Natural killer cell (primary cell): ENCODE data around the gene GPR35. TPM values are rescaled to one million over a fixed set of nuclear protein-coding genes. Genes with fewer than 3 reads are reported as not detected.

Experiments
- ATAC-seq, 3 donors: fragments of 150-1000 bp in 2 of 3; fragments of 200-7000 bp in 1 of 3; cut with Tn5 transposase; 1 replicate in 1 of 3; 2 replicates in 2 of 3; pipeline ENCODE4 v1.10.0; 2021; ENCODE audit warnings: mild to moderate bottlenecking in 2 of 3, moderate library complexity in 2 of 3
- DNase-seq, 2 donors: peaks; one replicate each; pipeline versions ENCODE4 v3.0.0 to v3.0.0-alpha.2; 2013 to 2021; ENCODE audit warnings: mixed read lengths in 1 of 2
- H3K27ac ChIP-seq: one replicate; pipeline ENCODE4 v1.5.1; 2013; ENCODE audit warnings: mild to moderate bottlenecking, low read length
- H3K27me3 ChIP-seq: one replicate; pipeline ENCODE4 v1.6.1; 2013; ENCODE audit warnings: low read length; ENCODE audit not compliant: control insufficient read depth, insufficient read depth
- H3K36me3 ChIP-seq: one replicate; pipeline ENCODE4 v1.6.1; 2013; ENCODE audit warnings: low read length; ENCODE audit not compliant: control insufficient read depth, insufficient read depth
- H3K4me1 ChIP-seq: one replicate; pipeline ENCODE4 v1.6.1; 2013; ENCODE audit warnings: low read length; ENCODE audit not compliant: control insufficient read depth, insufficient read depth
- H3K4me3 ChIP-seq: one replicate; pipeline ENCODE4 v1.5.1; 2013; ENCODE audit warnings: low read length
- H3K9me3 ChIP-seq: one replicate; pipeline ENCODE4 v1.6.1; 2013; ENCODE audit warnings: low read length; ENCODE audit not compliant: control insufficient read depth, insufficient read depth
- H3K27ac Mint-ChIP-seq, 2 donors: one replicate each; pipeline ENCODE4 v1.8.0; 2022; ENCODE audit warnings: mild to moderate bottlenecking in 2 of 2, mixed read lengths in 2 of 2, moderate library complexity in 1 of 2
- H3K27me3 Mint-ChIP-seq, 2 donors: one replicate each; pipeline ENCODE4 v1.8.0; 2022; ENCODE audit warnings: low read depth in 2 of 2, mixed read lengths in 2 of 2
- H3K36me3 Mint-ChIP-seq: one replicate; pipeline ENCODE4 v1.8.0; 2022; ENCODE audit warnings: mixed read lengths
- H3K4me1 Mint-ChIP-seq, 2 donors: one replicate each; pipeline ENCODE4 v1.8.0; 2022; ENCODE audit warnings: mixed read lengths in 2 of 2
- H3K4me3 Mint-ChIP-seq: one replicate; pipeline ENCODE4 v1.8.0; 2022; ENCODE audit warnings: mild to moderate bottlenecking, moderate library complexity, mixed read lengths
- H3K9me3 Mint-ChIP-seq, 2 donors: one replicate each; pipeline ENCODE4 v1.8.0; 2022; ENCODE audit warnings: mixed read lengths in 2 of 2
- WGBS: methylation state at CpG from one replicate; pipeline ENCODE4 v1.1.7; 2013; ENCODE audit warnings: missing lambda C conversion rate; ENCODE audit not compliant: insufficient coverage; 5-methylcytosine and 5-hydroxymethylcytosine counted together
- intact Hi-C: fragments of 100-400 bp; cut with micrococcal nuclease; formaldehyde crosslinking; loops from one replicate; pipeline ENCODE4 v1.14.2; 2022
- total RNA-seq, 4 donors: library from RNA; stranded (reverse); fragments of 120-200 nt in 1 of 4; gene quantifications; one replicate each; pipeline versions ENCODE4 v1.2.3 to v1.2.4, GENCODE V29; 2013 to 2022
- TF ChIP-seq, protein P1 (sequence below): fragments of 200-600 bp; IDR thresholded peaks from one replicate; pipeline ENCODE4 v1.8.0; 2022; ENCODE audit warnings: antibody characterized with exemption

The GPR35 gene
- total RNA-seq, 3 donors from 2014 or later (not counting 1 experiment from before 2014, with no cell fraction given), result 10.6 to 19.7 (median 15.7) TPM

DNA sequence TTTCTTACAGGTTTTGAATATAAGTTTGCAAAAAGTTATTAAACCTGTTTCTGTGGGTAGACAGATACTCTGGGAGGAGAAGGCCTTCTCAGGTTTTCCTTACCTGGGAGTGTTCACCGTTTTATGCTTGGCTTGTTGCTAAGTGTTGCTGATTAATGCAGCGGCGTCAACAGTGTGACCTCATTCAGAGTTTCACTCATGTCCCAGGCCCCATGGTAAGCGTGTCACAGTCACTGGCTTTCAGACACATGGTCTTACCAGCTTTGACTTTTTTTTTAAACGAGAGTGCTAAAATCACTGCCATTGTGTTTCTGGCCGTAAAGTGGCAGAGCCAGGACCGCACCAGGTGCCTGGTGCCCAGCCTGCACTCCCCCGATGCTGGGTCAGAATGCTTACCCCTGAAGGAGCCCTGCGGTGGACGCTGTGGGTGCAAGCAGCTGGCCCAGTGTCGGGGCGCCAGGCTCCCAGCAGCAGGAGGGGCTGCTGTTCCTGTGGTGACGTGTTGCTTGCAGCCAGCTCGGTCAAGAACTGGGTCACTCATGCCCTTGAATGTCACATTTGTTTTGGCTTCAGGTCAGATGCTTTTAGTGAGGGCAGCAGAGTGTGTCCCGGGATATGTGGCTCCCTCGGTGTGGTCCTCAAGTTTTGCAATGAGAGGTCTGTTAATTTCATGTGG is 35.3 kb upstream of the GPR35 start:
- H3K27me3 ChIP-seq, result no peaks in the 10 kb centered on the region
- Mint-ChIP-seq H3K4me1 (peaks cover 29 to 40% of the 10 kb centered on the region in 2 donors), H3K36me3 (no peaks in the 10 kb centered on the region), H3K9me3 (no peaks in the 10 kb centered on the region), H3K27me3 (no peaks in the 10 kb centered on the region), H3K27ac (no peak overlapping the region), H3K4me3 (no peak overlapping the region)
- TF ChIP-seq, protein P1, sequence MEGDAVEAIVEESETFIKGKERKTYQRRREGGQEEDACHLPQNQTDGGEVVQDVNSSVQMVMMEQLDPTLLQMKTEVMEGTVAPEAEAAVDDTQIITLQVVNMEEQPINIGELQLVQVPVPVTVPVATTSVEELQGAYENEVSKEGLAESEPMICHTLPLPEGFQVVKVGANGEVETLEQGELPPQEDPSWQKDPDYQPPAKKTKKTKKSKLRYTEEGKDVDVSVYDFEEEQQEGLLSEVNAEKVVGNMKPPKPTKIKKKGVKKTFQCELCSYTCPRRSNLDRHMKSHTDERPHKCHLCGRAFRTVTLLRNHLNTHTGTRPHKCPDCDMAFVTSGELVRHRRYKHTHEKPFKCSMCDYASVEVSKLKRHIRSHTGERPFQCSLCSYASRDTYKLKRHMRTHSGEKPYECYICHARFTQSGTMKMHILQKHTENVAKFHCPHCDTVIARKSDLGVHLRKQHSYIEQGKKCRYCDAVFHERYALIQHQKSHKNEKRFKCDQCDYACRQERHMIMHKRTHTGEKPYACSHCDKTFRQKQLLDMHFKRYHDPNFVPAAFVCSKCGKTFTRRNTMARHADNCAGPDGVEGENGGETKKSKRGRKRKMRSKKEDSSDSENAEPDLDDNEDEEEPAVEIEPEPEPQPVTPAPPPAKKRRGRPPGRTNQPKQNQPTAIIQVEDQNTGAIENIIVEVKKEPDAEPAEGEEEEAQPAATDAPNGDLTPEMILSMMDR, result no peak
- H3K9me3 ChIP-seq, result no peaks in the 10 kb centered on the region
- H3K4me1 ChIP-seq, result peaks cover 28% of the 10 kb centered on the region
- H3K4me3 ChIP-seq, result no peak overlapping the region
- 88% methylated on average over 16 of the region's 16 CpGs for WGBS
- H3K36me3 ChIP-seq, result peaks cover 38% of the 10 kb centered on the region
- intact Hi-C loops, result no loop called here
- ATAC-seq, result no peak
- H3K27ac ChIP-seq, result no peak overlapping the region
- no peak for DNase-seq

DNA sequence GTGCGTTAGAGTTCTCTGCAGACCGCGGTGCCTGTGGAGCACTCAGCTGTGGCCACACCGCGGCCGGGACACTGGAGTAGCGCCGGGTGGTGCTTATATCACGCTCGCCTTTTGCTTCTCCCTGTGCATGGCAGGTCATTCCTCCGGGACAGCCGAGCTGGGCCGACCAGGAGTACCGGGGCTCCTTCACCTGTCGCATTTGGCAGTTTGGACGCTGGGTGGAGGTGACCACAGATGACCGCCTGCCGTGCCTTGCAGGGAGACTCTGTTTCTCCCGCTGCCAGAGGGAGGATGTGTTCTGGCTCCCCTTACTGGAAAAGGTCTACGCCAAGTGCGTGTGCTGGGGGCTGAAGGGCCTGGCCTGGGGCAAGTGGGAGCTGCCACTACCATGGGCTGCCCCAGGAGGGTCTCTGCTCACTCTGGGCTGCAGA is 34.6 kb upstream of the GPR35 start:
- DNase-seq, result no peak
- Mint-ChIP-seq H3K9me3 (no peaks in the 10 kb centered on the region), H3K4me1 (peaks cover 27 to 36% of the 10 kb centered on the region in 2 donors)

DNA sequence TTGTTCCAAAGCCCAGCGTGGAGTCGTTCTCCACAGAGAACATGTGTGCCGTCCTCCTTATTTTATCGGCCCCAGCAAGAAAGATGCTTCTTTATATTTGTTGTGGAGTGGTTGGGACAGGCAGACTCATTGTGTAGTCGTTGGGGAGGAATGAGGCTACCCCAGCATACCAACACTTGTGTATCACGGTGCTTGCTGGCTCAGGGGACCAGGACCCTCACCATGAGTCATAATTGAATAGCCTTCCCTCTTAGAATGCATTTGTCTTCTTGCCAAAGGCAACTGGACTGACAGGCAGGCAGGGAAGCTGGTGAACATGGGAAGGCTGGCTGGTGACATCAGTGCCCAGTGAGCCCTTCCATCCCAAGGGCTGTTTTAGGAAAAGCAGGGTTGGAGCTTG is 34.1 kb upstream of the GPR35 start:
- no peaks in the 10 kb centered on the region for H3K9me3 ChIP-seq
- no peaks in the 10 kb centered on the region for H3K27me3 ChIP-seq
- TF ChIP-seq, protein P1, result no peak
- H3K4me1 ChIP-seq, result peaks cover 24% of the 10 kb centered on the region
- H3K27ac Mint-ChIP-seq, result no peak overlapping the region
- no peaks in the 10 kb centered on the region for H3K9me3 Mint-ChIP-seq
- no peak overlapping the region for H3K27ac ChIP-seq
- DNase-seq (no peak), ATAC-seq (no peak)
- no peaks in the 10 kb centered on the region for H3K36me3 Mint-ChIP-seq
- intact Hi-C loops, result no loop called here
- no peak overlapping the region for H3K4me3 Mint-ChIP-seq
- peaks cover 48% of the 10 kb centered on the region for H3K36me3 ChIP-seq
- no peaks in the 10 kb centered on the region for H3K27me3 Mint-ChIP-seq
- WGBS, result 100% methylated on average over 2 of the region's 6 CpGs
- peaks cover 23 to 31% of the 10 kb centered on the region in 2 donors for H3K4me1 Mint-ChIP-seq
- no peak overlapping the region for H3K4me3 ChIP-seq

More for the DNA sequence above, 34.6 kb upstream of the GPR35 start:
- Mint-ChIP-seq H3K27me3 (no peaks in the 10 kb centered on the region), H3K27ac (no peak overlapping the region), H3K4me3 (no peak overlapping the region), H3K36me3 (no peaks in the 10 kb centered on the region)
- Histone ChIP-seq H3K27ac (no peak overlapping the region), H3K36me3 (peaks cover 43% of the 10 kb centered on the region), H3K4me3 (no peak overlapping the region), H3K27me3 (no peaks in the 10 kb centered on the region), H3K4me1 (peaks cover 27% of the 10 kb centered on the region), H3K9me3 (no peaks in the 10 kb centered on the region)
- 98% methylated on average over 21 of the region's 21 CpGs for WGBS
- intact Hi-C loops, result no loop called here
- TF ChIP-seq, protein P1, result no peak
- ATAC-seq, result no peak

DNA sequence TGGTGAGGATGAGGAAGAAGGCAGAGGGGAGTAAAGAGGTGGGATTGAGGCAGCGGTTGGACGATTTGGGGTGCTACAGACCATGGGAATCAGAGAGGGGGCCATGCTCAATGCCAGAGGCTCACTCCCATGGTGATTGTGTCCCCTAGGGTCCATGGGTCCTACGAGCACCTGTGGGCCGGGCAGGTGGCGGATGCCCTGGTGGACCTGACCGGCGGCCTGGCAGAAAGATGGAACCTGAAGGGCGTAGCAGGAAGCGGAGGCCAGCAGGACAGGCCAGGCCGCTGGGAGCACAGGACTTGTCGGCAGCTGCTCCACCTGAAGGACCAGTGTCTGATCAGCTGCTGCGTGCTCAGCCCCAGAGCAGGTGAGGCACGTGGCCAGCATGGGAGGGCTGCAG is 33.5 kb upstream of the GPR35 start:
- Mint-ChIP-seq H3K27ac (no peak overlapping the region), H3K36me3 (no peaks in the 10 kb centered on the region), H3K4me3 (no peak overlapping the region), H3K9me3 (no peaks in the 10 kb centered on the region), H3K4me1 (peaks cover 23 to 30% of the 10 kb centered on the region in 2 donors), H3K27me3 (no peaks in the 10 kb centered on the region)
- DNase-seq, result no peak
- intact Hi-C loops, result no loop called here
- WGBS, result 96% methylated on average over 13 of the region's 13 CpGs
- Histone ChIP-seq H3K4me1 (peaks cover 24% of the 10 kb centered on the region), H3K9me3 (no peaks in the 10 kb centered on the region), H3K4me3 (no peak overlapping the region), H3K36me3 (peaks cover 54% of the 10 kb centered on the region), H3K27ac (no peak overlapping the region), H3K27me3 (no peaks in the 10 kb centered on the region)
- no peak for ATAC-seq
- TF ChIP-seq, protein P1, result no peak
